HS-27A (cell line): ENCODE results near the gene ARAP3.

ENCODE experiments used
- DNase-seq: peaks from one replicate; pipeline ENCODE4 v3.0.0-alpha.2; 2012; ENCODE audit warnings: low read depth, missing footprints

The ARAP3 gene

DNA sequence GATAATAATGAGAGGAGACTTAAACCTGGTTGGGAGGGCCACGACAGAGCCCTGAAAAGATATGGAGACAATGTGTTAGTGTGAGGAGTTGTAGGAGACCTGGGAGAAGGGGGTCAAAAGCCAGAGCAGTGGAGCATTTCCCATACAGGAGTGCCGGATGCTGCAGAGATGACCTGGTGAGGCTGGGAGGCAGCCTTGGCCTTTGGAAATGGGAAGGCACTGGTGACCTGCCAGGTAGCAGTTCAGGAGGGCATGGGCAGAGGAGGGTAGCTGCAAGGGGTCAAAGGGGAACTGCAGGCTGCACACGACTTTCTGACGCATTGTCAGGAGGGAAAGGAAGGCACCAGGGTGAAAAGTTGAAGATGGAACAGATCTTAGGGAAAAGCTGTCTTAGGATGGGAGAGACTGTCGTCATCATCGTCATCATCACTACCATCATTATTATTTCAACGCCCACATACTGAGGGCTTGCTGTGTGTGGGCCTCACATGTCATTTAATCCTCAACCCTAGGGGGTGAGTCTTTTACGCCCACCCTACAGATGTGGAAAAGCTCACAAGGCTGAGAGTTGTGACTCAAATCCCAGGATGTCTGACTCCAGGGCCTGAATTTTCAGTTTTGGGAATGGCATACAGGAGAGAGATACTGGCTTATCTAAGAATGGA, 13.3 kb downstream of the ARAP3 start:
- DNase-seq: no peak

DNA sequence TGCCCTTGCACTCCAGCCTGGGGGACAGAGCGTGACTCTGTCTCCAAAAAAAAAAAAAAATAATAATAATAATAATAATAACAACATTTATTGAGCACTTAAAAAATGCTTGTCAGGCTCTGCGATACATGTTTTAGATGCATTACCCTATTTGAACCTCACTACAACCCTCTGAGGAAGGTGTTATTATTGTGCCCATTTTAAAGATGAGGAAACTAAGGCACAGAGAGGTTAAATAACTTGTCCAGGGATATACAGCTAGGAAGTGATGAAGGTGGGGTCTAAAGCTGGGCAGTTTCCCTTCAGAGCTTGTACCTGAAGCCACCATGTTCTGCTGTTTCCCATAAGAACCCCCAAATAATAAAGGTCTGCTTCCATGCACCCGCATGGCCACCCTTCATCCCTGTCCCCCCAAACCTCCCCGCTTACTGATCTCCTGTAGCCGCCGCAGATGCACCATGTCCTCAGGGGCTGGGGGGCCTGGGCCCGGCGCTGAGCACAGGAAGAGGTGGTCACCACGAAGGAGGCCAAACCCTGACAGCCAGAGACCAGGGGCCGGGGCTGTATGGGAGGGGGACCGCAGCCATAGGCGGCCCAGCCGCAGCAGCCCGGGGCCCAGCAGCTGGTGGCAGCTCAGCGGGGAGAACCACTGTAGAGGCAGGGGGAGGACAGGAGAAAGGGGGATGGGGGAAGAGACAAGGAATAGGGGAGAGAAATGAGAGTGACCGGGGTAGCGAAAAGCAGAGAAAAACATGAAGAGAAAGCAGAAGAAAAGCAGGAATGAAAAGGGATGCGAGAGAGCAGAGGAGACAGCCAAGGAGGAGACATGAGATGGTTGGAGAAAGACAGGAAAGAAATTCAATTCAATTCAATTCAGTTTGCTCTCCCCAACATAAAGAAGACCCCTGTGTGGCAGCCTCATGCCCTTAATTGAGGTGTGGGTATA, 15.8 kb downstream of the ARAP3 start:
- DNase-seq: no peak

DNA sequence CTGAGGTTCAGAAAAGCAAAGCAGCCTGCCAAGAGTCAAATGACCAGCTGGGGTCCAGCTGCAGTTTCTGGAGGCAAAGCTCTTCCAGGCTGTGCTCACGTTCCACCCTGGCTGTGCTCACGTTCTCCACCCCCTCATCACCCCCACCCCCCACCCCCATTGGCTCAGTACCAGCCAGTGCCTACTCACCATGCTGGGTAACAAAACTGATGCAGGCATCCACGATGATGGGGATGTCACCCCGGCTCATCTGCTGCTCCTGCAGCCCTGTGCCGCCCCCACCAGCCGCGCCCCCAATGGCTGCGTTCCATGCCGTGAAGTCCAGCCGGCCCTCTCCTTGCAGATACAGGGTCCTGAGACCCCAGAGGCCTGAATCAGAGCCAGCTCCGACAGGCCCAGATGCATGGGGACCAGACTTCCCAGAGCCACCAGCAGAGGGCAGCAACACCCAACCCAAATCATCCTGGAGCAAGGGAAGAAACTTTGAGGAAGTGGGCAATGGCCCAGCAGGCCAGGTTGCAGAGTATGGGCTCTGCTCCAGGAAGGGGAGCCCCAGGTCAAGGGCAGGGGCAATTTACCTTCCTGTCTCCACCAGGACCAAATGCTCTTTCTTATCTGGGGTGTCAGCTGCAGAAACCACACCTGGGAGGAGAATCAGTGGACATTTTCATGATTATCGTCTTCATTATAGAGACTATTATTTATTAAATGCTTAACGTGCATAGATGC, 17.1 kb downstream of the ARAP3 start:
- no peak for DNase-seq

GRCh38 chr5:141663506-141663905, 18.5 kb downstream of the ARAP3 start:
- no peak for DNase-seq

DNA sequence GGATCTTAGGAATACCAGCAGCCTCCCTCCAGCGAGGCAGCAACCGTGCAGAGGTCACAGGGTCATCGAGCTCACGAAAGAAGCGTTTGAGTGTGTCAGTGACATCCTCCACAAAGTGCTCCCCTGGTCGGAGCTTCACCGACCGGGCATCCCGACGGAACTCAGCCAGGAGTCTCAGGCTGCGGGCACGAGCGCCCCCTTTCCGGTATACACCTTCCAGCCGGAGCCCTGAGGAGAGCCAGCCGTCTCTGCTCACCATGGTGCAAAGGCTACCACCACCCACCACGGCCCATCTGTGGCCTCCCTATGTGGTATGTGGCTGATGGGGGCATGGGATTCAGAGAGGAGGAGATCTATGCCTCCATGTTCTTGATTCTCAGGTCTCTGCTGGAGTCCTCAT, 20.0 kb downstream of the ARAP3 start:
- DNase-seq: no peak

DNA sequence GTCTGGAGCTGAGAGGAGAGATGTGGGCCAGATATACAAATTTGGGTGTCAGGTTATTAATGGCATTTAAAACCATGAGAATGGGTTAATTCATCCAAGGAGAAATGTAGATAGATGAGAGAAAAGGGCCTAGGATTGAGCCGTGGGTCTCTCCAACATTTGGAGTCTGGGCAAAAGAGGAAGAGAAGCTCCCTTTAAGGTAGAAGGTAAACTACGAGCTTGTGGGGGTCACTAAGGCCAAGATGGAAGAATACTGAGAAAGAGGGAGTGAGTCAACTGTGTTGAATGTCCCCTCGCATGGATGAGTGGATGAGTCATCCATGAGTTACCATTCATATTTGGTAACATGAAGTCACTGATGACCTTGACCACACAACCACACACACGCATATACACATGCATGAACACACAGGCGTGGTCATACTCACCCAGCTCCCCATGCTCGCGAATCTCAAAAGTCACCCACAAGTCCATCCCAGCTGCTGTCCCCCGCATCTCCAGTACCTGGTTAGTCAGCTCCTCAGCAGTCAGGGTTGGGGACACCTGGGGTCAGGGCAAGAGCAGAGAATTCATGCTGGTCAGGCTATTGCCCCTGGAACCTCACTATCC, 24.0 kb downstream of the ARAP3 start:
- peak; percentile 55 for DNase-seq

DNA sequence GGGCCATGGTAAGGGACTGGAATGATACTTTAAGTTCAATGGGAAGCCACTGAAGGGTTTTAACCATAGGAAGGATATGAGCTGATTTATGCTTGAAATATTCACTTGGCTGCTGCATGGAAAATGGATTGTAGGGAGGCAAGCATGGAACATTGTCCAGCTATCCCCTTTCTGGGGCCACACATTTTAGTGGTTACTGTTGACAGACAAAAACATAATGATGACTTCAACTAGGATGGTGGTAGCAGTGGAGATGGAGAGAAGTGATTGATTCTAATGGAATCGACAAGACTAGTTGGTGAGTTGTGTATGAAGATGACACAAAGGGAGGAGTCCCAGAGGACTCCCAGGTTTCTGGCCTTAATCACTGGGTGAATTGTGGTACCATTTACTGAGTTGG, 24.6 kb downstream of the ARAP3 start:
- no peak for DNase-seq

DNA sequence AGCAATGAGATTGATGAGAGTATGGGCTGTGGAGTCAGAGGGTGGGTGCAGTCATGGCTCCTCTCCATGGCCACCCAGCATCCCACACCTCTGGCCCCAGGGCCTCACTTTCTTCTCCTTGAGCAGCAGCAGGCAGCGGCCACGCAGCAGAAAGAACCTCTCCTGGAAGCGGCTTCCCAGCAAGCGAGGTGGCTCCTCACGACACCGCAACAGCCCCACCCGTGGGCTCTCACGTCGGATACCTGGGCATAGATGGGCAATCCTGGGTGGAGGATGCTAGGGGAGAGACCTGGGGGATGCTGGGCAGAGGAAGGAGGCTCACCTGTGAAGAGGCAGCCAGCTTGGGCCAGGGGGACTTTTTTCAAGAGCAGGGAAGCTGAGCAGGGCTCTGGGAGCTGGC, 25.6 kb downstream of the ARAP3 start:
- no peak for DNase-seq

- DNase-seq: no peak
Measured at GRCh38 chr5:141655020-141655419, 27.0 kb downstream of the ARAP3 start.

DNA sequence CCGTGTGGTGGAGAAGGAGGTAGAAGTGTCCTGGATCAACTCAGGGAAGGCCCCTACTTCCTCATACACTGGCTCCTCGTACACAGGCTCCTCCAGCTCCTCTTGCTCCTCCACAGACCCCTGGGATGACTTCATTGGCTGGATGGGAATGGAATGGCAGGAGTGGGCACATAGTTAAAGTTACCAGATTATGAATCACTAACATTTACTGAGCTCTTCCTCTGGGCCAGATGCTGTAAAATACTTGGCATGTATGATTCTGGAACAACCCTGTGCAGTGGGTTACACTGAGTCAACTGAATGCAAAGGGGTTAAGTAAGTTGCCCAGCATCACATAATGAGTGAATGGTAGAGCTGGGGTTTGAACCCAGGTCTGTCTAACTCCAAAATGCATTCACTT, 27.7 kb downstream of the ARAP3 start:
- DNase-seq: no peak

DNA sequence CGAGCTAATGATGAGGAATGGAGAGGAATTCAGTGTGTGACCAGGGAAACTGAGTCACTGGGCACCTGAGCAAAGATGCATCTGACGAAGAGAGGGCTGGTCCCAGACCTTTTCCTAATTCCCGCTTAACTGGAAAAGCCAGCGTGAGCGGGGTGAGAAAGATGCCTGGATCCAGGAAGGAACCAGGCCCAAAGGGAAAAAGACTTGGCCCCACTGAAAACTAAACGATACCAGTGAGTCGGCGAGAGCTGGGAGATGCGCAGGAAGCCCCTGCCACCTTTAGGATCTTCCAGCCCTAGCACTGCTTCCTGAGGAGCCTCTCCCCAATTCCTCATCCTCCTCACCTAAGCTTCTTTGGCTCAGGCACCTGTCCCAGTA, 30.3 kb downstream of the ARAP3 start:
- DNase-seq: no peak

- DNase-seq: no peak
Measured at GRCh38 chr5:141650851-141651727, 30.9 kb downstream of the ARAP3 start, which contains the start of gene FCHSD1. Gene FCHSD1 (minus strand): TSS chr5:141651418. CDS start chr5:141651368, 50 bp downstream.

DNA sequence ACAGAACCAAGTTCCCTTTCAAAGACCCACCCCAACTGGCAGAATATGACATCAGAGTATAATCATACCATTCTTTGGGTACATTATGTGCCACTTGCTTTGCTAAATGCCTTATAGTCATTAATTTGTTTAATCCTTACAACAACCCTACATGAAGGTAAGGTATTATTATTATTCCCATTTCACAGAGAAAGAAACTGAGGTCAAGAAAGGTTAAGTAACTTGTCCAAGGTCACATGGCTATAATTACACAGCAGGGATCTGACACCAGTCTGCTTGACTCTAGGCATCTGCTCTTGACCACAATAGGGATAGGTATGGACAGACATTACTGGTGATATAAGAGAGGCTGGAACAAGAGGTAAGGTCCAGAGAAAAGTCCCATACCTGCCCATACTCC, 32.1 kb downstream of the ARAP3 start:
- DNase-seq: no peak

- DNase-seq: no peak
Measured at GRCh38 chr5:141649056-141649688, 32.9 kb downstream of the ARAP3 start.

DNA sequence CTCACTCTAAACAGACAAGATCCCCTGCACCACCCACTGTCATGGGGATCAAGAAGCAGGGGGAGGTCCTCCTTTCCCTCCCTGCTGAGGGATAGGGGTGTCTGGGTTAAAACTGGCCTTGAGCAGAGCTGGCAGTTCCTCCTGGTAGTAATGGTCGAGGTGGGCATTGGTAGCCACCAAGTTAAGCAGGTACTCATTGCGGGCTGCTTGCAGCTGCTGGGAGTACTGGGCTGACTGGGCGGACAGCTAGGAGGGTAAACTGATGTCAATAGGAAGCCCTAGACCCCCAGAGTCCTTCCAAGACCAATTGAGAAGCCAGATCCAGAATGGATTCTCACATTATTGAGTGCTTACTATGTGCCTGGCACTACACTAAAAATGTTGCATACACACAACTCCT, 34.2 kb downstream of the ARAP3 start:
- DNase-seq: no peak

- no peak for DNase-seq
Measured at GRCh38 chr5:141647242-141647641, 34.8 kb downstream of the ARAP3 start.

GRCh38 chr5:141646026-141646425, 36.0 kb downstream of the ARAP3 start:
- no peak for DNase-seq

DNA sequence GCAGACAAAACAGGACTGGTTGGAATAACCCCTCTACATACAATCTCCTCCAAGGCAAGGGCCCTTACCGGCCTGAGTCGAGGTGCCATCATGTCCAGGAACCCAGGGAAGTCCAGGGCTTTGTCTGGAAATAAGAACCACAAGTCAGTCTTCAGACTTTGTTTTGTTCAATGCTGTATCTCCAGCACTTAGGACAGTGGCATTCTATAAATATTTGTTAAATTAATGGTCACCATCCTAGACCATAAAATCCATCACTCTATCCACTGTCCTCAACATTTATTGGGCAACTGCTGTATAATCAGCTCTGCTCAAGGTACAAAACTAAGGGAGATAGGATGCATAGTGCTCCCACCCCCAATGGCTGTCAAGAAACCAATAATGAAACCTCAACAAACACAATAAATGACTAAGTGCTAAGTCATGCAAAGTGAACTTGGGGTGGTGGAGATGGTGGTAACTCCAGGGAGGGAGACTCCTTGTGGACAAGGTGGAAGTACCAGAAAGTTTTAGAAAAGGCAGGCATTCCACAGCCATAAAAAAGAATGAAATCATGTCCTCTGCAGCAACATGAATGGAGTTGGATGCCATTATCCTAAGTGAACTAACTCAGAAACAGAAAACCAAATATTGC, 40.3 kb downstream of the ARAP3 start:
- DNase-seq: no peak

DNA sequence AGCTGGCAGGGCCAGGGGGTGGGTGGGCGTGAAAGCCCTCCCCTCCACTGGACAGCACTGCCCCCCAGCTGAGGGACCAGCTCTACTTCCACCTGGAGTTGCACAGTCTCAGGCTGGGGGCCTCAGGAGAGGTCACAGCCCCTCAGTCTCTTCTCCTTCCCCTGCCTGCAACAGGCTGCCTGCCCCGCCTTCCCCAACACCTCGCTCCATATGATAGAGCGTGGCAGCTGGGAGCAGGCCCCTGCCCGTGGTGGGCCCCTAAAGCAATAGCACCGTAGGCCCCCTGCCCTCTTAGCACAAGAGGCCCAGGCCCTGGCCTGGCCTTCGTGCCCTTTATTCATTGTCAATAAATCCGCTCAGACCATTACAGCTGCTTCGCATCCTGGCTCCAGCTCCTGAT, 41.3 kb downstream of the ARAP3 start:
- DNase-seq: no peak

GRCh38 chr5:141640051-141640415, 42.0 kb downstream of the ARAP3 start:
- no peak for DNase-seq
